GM19438 (cell line): Measurements from ENCODE around the gene CTBP2.

ENCODE experiments used
- ATAC-seq: cut with Tn5 transposase; IDR thresholded peaks from one replicate; pipeline ENCODE4 v1.9.1; 2021; ENCODE audit warnings: low read depth; ENCODE audit not compliant: unreplicated experiment

The CTBP2 gene

DNA sequence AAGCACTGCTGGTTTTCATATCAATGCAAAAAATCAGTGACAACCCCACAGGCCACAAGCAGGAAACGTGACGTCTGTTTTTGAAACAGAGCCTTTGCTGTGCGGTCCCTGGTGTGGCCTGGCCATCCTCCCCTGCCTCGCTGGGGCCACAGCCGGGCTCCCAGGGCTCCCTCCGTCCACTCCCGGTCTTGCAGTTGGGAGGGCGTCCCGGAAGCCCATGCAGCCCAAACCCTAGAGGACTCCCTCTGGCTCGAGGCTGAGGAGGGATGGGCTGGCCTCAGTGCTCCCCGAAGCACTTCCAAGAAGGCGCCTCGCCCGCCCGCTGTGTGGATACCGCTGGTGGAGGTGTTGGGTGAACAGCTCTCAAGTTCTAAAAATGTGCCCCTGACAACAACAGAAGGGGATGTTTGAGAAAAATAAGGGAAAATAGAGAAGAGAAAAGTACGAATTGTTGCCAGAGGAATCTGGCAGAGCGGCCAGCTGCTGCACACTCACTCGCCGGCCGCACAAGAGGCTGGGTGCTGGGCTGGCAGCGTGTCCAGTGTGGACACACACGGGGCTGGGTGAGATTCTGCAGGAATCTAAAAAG is 144.9 kb downstream of the CTBP2 start:
- ATAC-seq, result no peak

- no peak for ATAC-seq
These were observed 145.5 kb downstream of the CTBP2 start for GRCh38 chr10:125014836-125015355.

DNA sequence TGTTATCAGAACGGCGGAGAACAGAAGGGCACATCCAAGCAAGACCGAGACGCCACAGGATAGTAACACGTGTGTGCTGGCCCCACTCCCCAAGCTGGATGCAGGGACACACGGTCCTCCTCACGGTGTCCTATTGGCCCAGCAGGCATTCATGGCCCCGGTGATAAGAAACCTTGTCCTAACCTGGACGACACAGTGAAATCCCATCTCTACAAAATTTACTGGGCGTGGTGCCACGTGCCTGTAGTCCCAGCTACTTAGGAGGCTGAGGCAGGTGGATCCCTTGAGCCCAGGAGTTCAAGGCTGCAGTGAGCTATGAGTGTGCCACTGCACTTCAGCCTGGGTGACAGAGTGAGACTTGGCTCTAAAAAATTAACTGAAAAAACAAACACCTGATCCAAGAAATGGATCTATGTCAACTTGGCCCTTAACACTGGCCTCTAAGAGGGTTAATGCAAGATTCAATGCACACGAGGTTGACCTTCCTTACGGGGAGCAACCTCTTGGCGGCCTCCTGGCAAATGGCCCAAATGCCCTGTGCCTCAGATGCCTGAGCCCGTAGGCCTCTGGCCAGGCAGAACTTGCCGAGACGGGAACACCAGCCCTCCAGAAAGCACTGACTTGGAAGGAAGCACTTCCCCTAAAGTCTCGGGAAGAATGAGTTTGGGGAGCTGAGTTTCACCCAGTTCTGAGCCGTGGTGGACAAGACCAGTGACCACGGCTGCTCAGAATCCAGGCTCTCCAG is 146.1 kb downstream of the CTBP2 start:
- ATAC-seq, result no peak

- ATAC-seq, result no peak
These were observed 146.9 kb downstream of the CTBP2 start for GRCh38 chr10:125013529-125013872.

DNA sequence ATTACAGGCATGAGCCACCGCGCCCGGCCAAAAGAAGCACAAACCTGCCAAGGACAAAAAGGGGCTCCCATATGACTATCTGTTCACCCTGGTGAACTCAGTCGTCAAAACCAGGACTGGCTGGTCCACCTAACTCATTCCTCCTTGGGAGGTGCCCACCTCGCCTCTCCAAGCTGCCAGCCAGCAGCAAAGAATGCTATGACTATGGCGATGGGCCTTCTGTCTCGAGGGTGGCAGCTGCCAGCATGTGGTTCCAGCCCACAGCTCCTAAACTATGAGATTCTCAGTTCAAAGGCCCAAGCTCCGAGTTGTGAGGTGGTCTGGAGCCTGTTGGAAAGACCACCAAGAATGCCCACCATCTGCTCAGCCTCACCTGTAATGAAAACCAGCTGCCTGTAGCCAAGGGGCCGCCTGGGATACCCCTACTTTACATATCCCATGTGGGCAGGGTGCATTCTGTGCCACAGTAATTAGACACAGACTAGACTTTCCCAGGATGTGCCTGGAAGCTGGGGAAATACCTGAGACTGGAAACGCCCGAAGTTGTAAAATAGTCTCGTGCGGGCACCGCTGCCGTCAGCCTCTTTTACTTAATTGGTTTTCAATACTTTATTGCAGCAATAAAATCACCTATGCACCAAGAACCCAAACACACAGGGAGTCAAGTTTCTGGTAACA is 147.4 kb downstream of the CTBP2 start:
- ATAC-seq, result no peak

DNA sequence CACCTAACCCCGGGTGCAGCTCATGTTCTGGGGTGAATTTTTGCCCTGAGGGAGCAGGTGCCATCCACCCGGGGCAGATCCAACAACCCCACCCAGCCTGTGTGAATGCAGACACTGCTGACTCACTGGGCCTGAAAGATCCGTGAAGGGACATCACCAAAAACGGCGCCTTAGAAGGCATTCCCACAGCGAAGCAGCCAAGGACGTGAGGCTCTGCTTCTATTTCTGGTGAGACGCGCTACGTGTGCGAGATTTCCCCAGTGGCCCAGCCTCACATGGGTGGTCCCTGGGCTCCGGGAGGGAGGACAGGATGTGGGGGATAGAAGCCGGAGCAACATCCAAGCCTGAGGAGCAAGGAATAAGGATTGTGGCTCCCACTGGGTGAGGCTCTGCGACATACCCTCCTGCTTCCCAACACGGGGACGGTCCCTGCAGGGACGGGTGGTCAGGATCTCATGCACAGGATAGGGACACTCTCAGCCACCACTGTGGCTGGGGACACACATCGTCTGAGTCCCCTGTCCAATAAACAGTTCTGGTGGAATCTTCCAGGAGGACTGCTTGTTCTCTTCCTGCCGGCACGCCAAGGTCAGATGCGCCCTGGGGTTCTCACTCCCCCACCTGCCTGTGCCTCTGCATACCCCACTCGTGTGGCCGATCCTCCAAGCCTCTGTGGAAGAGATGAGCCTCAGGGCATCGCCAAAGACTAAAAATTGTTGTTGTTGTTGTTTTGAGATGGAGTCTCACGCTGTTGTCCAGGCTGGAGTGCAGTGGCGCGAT is 148.2 kb downstream of the CTBP2 start:
- no peak for ATAC-seq

DNA sequence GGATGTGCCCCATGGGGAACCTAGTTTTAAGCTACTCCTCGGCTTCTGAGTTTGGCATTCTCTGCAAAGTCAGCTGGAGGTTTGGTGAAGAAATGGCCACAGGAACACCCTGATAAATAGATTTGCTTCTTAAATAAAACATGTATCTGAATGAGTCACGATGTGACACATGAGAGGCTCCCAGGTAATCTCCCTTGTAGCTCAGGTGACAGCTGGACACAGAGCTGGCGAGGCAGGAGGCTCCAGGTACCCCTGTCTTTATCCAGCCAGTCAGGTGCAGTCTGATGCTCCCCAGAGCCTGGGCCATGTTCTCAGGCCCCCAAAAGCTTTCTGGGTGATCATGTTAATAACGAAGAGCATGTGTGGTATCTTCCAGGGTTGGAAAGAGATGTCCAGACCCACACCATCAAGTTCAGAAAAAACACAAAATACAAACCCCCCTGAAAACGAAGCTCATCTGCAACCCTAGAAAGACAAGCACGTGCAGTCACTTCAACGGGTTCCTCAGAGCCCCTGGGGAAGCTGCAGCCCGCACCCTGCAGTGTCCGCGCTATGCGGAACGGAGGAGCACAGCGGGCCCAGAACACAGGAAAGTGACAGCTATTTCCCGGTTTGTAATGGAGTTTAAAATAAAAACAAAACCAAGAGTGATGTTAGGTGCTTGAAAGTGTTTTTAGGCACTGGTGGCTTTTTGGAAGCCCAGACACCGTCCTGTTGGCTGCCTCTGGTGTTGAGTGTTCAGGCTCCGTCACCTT is 149.0 kb downstream of the CTBP2 start:
- ATAC-seq, result no peak

DNA sequence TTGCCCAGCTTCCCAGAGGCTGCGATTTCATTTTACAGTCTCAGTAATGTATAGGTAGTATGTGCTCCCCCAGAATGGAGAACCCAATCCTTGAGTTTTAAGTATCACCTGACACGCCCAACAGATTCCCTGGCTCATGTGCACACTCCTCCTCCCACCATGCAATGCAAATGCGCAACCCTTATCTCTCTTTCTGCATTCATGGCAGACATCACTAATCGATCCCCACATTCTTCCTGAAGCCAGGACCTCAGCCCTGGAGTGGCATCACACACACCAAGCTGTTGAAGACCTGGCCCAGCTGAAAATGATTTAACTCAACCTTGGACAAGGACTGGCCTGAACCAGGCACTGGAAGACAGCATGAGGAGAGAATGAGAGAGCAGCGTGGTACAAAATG is 150.0 kb downstream of the CTBP2 start:
- no peak for ATAC-seq

- no peak for ATAC-seq
These were observed 150.7 kb downstream of the CTBP2 start for GRCh38 chr10:125009661-125010161.

DNA sequence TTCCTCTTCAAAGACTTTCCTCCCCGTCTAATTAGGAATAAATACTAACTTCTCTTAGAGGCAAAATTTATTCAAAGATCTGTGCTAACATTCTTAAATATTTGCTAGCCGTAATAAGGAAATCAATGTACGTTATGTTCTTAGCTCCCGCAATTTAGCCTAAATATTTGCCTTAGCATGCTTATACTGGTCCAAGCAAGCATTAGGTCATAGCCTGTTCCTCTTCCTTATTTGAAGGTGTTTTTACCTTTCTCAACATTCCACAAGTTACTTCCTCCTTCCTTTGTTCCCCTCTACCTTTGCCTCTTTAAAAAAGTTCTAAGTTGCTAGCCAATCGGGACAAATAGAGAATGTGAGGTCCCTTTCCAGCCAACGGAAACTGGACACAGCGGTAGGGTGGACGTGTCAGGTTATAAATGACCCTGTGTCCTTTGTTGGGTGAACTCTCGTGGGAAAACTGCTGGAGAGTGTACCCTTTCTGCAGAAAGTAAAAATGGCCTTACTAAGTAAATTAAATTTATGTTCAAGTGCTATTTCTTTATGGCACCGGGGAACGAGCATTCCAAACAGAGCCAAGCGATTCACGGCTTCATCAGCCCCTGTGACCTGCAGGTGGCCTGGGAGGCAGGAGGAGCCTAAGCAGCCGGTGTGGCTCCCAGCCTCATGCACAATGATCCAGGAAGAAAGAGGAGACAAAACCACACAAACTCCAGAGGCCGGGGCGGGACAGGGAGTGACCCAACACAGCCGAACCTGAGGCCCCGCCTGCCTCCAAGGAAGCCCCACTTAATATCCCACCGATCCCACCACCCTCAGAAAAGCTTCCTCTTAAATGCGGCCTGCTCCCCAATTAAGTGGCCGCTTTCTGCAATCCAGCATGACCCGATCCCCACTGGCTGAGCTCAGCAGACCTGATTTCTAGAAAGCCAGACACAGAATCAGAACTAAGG is 151.4 kb downstream of the CTBP2 start:
- no peak for ATAC-seq

- no peak for ATAC-seq
These were observed 152.9 kb downstream of the CTBP2 start for GRCh38 chr10:125007436-125007835.

- ATAC-seq, result no peak
These were observed 153.4 kb downstream of the CTBP2 start for GRCh38 chr10:125006921-125007426.

DNA sequence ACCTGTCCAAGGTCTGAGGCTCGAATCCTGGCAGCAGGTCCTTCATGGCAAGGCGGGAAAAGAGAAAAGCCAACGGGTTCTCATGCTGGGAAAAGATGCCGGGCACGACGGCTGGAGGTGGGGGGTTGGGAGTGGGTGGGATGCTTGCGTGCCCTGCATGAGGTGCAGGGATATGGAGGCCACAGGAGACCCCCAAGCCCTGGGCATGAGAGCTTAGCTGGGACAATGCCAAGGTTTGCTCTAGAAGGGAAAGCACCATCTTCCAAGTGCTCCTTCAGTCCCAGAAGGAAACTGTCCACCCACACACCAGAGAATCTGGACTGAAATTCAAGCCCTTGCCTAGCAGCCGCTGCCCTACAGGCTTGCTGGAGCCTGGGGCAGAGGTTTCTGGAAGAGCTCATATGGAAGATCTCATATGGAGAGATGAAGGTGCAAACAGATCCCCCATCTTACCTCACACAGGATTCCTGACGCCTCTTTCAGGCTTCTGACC is 154.1 kb downstream of the CTBP2 start:
- no peak for ATAC-seq

DNA sequence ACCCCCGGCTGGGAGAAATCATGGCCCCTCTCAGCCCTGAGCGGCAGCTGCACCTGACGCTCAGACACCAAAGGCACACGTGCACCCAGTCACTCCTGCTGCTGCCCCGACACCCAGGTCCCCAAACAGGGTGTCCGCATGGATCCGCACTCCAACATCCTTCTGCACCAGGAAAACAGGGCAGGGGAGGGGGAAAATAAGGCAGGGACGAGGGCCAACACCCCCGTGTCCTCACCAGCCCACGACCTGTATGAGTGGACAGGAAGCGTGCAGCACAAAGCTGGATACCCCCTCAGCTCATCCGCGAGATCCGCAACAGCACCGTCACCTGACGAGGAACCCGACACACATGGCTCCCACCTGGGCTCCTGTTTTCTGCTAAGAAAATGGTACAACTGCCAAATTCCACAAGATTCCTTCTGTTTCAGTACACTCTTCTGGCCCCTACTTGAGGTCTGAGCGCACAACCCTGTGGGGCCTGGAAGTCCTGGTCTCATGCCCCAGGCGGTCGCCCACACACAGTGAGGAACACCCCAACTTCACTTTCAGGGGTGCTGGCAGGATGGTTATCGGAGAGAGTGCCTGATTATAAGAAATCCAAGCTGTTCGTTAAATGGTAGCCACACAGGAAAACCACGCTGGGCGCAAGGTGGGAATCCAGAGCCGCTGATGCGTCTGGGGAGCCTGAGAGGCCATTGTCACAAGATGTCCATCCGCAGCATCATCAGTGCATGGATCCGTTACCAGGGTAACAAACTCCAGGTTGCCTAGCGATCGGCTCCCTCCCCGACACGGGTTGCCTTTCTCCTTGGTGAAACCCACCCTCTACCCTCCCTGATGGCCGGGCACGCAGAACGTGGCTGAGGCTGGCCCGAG is 154.8 kb downstream of the CTBP2 start:
- ATAC-seq, result no peak

DNA sequence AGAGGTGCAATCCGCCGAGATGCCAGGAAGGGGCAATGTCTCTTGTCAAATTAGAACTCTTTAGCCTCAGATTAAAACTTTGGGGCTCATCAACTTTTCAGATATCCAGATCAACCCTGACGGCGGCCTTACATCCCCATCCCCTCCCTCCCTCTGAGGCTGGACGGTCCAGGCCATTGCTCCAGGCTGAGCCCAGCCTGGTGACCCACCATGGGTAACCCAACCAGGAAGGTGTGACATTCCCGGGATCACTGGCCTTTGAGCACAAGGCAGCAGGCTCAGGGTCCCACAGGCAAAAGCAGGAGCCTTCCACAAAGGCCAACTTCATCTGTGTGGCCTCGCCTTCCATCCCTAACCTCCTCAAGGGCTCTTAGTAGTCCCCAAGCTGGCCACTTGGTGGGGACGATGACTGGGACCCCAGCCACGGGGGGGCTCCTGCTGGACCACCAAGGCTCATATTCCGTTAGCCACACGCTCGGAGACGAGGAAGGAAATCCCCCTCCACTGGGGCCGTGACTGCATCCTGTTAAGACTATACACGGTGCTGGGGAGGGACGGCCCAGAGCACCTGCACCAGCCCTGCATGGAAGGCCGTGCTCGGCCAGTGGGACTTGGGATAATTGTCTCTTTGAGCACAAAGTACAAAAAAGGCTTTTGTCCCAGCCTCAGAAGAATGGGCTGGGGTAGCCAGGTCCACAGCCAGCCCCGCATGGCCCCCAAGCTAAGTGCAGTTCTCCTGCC is 155.6 kb downstream of the CTBP2 start:
- no peak for ATAC-seq

DNA sequence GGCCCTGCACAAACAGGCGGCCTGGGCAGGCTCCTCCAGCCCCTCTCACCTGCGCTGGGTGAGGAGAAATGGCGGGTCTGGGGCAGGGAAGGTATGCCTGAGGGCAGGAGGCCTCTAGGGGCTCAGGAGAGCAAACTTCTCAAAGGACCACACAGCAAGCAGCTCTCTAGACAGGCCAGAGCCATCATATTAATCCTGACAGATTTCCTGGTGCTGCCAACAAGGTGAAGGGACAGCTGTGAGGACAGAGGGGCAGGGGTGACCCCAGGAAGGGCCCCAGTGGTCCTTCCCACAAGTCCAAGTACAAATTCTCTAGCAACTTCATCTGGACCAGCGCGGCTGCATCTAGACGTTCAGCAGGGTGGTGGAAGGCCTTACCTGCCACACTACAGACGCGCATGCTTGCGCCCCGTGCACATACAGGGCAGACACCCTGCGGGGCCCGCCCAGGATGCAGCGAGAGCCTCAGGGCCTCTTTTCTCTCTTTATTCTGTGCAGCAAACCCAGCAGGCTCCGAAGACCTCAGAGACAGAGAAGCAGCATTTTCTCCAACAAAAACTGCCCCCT is 156.4 kb downstream of the CTBP2 start:
- no peak for ATAC-seq
